ENCODE measurements around the gene JMJD8. TPM values are rescaled to one million over a fixed set of nuclear protein-coding genes. Genes with fewer than 3 reads are reported as not detected.

The JMJD8 gene
- total and polyA plus RNA-seq, 9 of the 15 experiments (the other 6 are each of a cell fraction or from before 2014, with no cell fraction given), result 1.2 to 50.6 (median 29.3) TPM

DNA sequence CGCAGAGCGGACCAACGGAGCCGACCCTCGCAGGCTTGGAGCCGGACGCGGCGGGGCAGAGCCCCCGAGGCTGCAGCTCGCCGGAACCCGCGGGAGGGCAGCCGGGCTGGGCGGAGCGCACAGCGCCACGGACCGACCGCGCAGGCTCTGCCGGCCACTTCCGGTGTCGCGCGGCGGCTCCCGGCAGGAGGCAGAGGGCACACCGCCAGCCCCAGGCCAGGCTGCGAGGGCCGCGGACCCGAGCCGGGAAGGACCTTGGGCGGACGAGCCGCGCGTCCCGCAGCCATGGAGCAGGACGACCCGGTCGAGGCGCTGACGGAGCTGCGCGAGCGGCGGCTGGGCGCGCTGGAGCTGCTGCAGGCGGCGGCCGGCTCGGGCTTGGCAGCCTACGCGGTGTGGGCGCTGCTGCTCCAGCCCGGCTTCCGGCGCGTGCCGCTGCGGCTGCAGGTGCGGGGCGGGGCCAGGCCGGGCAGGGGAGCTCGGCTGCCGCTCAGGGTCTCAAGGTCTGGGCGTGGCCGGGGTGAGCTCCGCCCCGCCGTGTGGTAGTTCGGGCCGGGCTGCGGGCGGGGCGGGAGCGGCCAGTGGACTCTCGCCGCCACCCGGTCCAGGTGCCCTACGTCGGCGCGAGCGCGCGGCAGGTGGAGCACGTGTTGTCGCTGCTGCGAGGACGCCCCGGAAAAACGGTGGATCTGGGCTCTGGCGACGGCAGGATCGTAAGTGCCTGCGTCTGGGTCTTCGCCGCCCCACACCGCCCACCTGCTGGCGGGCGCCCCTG lies 37.0 kb upstream of the JMJD8 start, which contains the start of gene ANTKMT (continued):
- TF ChIP-seq, protein P1, sequence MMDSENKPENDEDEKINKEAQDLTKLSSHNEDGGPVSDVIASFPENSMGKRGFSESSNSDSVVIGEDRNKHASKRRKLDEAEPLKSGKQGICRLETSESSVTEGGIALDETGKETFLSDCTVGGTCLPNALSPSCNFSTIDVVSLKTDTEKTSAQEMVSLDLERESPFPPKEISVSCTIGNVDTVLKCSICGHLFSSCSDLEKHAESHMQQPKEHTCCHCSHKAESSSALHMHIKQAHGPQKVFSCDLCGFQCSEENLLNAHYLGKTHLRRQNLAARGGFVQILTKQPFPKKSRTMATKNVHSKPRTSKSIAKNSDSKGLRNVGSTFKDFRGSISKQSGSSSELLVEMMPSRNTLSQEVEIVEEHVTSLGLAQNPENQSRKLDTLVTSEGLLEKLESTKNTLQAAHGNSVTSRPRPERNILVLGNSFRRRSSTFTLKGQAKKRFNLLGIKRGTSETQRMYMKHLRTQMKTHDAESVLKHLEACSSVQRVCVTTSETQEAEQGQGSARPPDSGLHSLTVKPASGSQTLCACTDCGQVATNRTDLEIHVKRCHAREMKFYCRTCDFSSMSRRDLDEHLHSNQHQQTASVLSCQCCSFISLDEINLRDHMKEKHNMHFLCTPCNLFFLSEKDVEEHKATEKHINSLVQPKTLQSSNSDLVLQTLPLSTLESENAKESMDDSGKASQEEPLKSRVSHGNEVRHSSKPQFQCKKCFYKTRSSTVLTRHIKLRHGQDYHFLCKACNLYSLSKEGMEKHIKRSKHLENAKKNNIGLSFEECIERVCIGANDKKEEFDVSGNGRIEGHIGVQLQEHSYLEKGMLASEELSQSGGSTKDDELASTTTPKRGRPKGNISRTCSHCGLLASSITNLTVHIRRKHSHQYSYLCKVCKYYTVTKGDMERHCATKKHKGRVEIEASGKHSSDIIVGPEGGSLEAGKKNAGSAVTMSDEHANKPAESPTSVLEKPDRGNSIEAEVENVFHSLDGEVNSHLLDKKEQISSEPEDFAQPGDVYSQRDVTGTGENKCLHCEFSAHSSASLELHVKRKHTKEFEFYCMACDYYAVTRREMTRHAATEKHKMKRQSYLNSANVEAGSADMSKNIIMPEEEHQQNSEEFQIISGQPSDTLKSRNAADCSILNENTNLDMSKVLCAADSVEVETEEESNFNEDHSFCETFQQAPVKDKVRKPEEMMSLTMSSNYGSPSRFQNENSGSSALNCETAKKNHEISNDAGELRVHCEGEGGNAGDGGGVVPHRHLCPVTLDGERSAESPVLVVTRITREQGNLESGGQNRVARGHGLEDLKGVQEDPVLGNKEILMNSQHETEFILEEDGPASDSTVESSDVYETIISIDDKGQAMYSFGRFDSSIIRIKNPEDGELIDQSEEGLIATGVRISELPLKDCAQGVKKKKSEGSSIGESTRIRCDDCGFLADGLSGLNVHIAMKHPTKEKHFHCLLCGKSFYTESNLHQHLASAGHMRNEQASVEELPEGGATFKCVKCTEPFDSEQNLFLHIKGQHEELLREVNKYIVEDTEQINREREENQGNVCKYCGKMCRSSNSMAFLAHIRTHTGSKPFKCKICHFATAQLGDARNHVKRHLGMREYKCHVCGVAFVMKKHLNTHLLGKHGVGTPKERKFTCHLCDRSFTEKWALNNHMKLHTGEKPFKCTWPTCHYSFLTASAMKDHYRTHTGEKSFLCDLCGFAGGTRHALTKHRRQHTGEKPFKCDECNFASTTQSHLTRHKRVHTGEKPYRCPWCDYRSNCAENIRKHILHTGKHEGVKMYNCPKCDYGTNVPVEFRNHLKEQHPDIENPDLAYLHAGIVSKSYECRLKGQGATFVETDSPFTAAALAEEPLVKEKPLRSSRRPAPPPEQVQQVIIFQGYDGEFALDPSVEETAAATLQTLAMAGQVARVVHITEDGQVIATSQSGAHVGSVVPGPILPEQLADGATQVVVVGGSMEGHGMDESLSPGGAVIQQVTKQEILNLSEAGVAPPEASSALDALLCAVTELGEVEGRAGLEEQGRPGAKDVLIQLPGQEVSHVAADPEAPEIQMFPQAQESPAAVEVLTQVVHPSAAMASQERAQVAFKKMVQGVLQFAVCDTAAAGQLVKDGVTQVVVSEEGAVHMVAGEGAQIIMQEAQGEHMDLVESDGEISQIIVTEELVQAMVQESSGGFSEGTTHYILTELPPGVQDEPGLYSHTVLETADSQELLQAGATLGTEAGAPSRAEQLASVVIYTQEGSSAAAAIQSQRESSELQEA (IDR thresholded peaks at IDR 0.05; ENCODE audit: low read depth), result no peak
- TF ChIP-seq SIX5 (IDR thresholded peaks at IDR 0.05; ENCODE audit: borderline replicate concordance in 1 of 2, insufficient read depth in 1 of 2, low read depth in 1 of 2, low read length in 2 of 2), result peak; percentile 44 to 52; a peak in 3 of 4 replicates
- no peak for TF ChIP-seq BACH1 (tag; IDR thresholded peaks at IDR 0.05)
- peak; percentile 76 for TF ChIP-seq POLR2A (conservative IDR thresholded peaks at IDR 0.05)
- TF ChIP-seq ZBTB8A (IDR thresholded peaks at IDR 0.05; ENCODE audit: partially characterized antibody), result no peak
- TF ChIP-seq STAG1 (CRISPR knock-in tag; IDR thresholded peaks at IDR 0.05; ENCODE audit: borderline replicate concordance), result peak; percentile 46; the same call in 1 of the 2 replicates
- TF ChIP-seq ZNF57 (CRISPR knock-in tag; IDR thresholded peaks at IDR 0.05), result no peak
- TF ChIP-seq MYC (IDR thresholded peaks at IDR 0.05; ENCODE audit: low read depth, low read length), result peak; percentile 82
- no peak for TF ChIP-seq MYC (CRISPR knock-in tag; IDR thresholded peaks at IDR 0.05; ENCODE audit: borderline replicate concordance, low read depth)
- TF ChIP-seq POLR2AphosphoS2 (IDR thresholded peaks at IDR 0.05; ENCODE audit: low read length), result no peak
- TF ChIP-seq NCOA4 (IDR thresholded peaks at IDR 0.05; ENCODE audit: partially characterized antibody), result no peak
- peak; percentile 92 for TF ChIP-seq ZFX (CRISPR knock-in tag; IDR thresholded peaks at IDR 0.05)
- TF ChIP-seq ERF (CRISPR knock-in tag; IDR thresholded peaks at IDR 0.05), result peak; percentile 90; the same call in 1 of the 2 replicates
- TF ChIP-seq, protein P2, sequence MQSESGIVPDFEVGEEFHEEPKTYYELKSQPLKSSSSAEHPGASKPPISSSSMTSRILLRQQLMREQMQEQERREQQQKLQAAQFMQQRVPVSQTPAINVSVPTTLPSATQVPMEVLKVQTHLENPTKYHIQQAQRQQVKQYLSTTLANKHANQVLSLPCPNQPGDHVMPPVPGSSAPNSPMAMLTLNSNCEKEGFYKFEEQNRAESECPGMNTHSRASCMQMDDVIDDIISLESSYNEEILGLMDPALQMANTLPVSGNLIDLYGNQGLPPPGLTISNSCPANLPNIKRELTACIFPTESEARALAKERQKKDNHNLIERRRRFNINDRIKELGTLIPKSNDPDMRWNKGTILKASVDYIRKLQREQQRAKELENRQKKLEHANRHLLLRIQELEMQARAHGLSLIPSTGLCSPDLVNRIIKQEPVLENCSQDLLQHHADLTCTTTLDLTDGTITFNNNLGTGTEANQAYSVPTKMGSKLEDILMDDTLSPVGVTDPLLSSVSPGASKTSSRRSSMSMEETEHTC (IDR thresholded peaks at IDR 0.05), result peak; percentile 5; the same call in 1 of the 2 replicates
- TF ChIP-seq MAFF (IDR thresholded peaks at IDR 0.05; ENCODE audit: low read length), result no peak
- TF ChIP-seq NFRKB (IDR thresholded peaks at IDR 0.05; ENCODE audit: low read depth), result no peak
- TF ChIP-seq YBX1 (IDR thresholded peaks at IDR 0.05), result no peak
- TF ChIP-seq POLR2H (tag; IDR thresholded peaks at IDR 0.05; ENCODE audit: low read depth), result no peak

All from K562 (cell line).